K562 (cell line): Measurements from ENCODE around the gene OR4D9. TPM values are rescaled to one million over a fixed set of nuclear protein-coding genes. Genes with fewer than 3 reads are reported as not detected.
A peak's percentile ranks its signal among the peaks of the same experiment; 100 is the strongest.

Source experiments
- CSDE1 ChIP-seq, 2 experiments: fragments of 450-650 bp; IDR thresholded peaks; 2 replicates each; pipeline ENCODE4 v1.6.1; 2016; ENCODE audit warnings: mild to moderate bottlenecking in 1 of 2
- DEAF1 ChIP-seq: fragments of 450-650 bp; formaldehyde crosslinking; IDR thresholded peaks from 2 replicates; pipeline ENCODE4 v1.4.0; 2020; ENCODE audit warnings: mild to moderate bottlenecking, moderate library complexity
- GTF2F1 ChIP-seq: IDR thresholded peaks from 2 replicates; pipeline ENCODE4 v1.6.1; 2011; ENCODE audit warnings: low read depth, low read length, improper control_type of control experiment
- HSF4 ChIP-seq: fragments of 250-450 bp; sonication (Bioruptor Pico); IDR thresholded peaks from 2 replicates; pipeline ENCODE4 v2.1.2; 2022; ENCODE audit warnings: mild to moderate bottlenecking, moderate library complexity, borderline replicate concordance
- KDM1A ChIP-seq, 2 experiments: fragments of 450-650 bp; IDR thresholded peaks; 2 replicates each; pipeline ENCODE4 v1.6.1; 2016; ENCODE audit warnings: mild to moderate bottlenecking in 2 of 2
- MLX ChIP-seq, 2 experiments: fragments of 450-650 bp in 1 of 2; sonication (generic) in 1 of 2; formaldehyde crosslinking; conservative IDR thresholded peaks; 2 replicates each; pipeline versions ENCODE4 v1.4.0 to v1.8.1; 2020 to 2022; ENCODE audit warnings: mild to moderate bottlenecking in 1 of 2, missing genetic modification reagents in 1 of 2
- NFIX ChIP-seq: fragments of 250-450 bp; sonication (Bioruptor Pico); IDR thresholded peaks from 2 replicates; pipeline ENCODE4 v1.4.0; 2020; ENCODE audit warnings: low read depth, mild to moderate bottlenecking, moderate library complexity
- NR2F6 ChIP-seq: fragments of 450-650 bp; formaldehyde crosslinking; IDR thresholded peaks from 2 replicates; pipeline ENCODE4 v1.4.0; 2020; ENCODE audit warnings: mild to moderate bottlenecking
- NUFIP1 ChIP-seq: fragments of 450-650 bp; IDR thresholded peaks from 2 replicates; pipeline ENCODE4 v1.6.1; 2018; ENCODE audit not compliant: partially characterized antibody
- RREB1 ChIP-seq: fragments of 250-450 bp; sonication (Bioruptor Pico); IDR thresholded peaks from 2 replicates; pipeline ENCODE4 v1.4.0; 2020
- SPI1 ChIP-seq: IDR thresholded peaks from 2 replicates; pipeline ENCODE4 v1.6.1; 2011; ENCODE audit warnings: low read depth, low read length, control low read depth, borderline replicate concordance
- ZKSCAN3 ChIP-seq: fragments of 250-450 bp; sonication (Bioruptor Pico); IDR thresholded peaks from 2 replicates; pipeline ENCODE4 v1.4.0; 2020
- ZNF133 ChIP-seq: fragments of 250-450 bp; sonication (Bioruptor Pico); IDR thresholded peaks from 2 replicates; pipeline ENCODE4 v1.4.0; 2020; ENCODE audit warnings: mild to moderate bottlenecking
- ZNF165 ChIP-seq: fragments of 250-450 bp; sonication (Bioruptor Pico); IDR thresholded peaks from 2 replicates; pipeline ENCODE4 v1.4.0; 2020; ENCODE audit warnings: borderline replicate concordance
- ZNF639 ChIP-seq, 2 experiments: fragments of 200-800 bp in 1 of 2; sonication (Bioruptor generic) in 1 of 2; sonication (generic) in 1 of 2; formaldehyde crosslinking in 1 of 2; IDR thresholded peaks in 1 of 2; conservative IDR thresholded peaks in 1 of 2; 2 replicates each; pipeline versions ENCODE4 v1.5.0 to v1.6.1; 2016 to 2020; ENCODE audit warnings: missing compliant biosample characterization in 1 of 2, missing genetic modification characterization in 1 of 2, missing genetic modification reagents in 1 of 2
- ZNF655 ChIP-seq: fragments of 250-450 bp; sonication (Bioruptor Pico); IDR thresholded peaks from 2 replicates; pipeline ENCODE4 v1.5.0; 2021
- ZSCAN29 ChIP-seq: fragments of 450-650 bp; IDR thresholded peaks from 2 replicates; pipeline ENCODE4 v1.6.1; 2017
- polyA plus RNA-seq, 8 experiments: library from polyadenylated mRNA; depleted of rRNA in 4 of 8; stranded (reverse) in 5 of 8; unstranded in 3 of 8; fragments of >200 nt; fragmentation: Nextera tagmentation in 2 of 8; fragmentation: Illumina TruSeq in 1 of 8; extraction: Ambion mirVana in 2 of 8; extraction: Trizol in 1 of 8; gene quantifications; 2 replicates each; pipeline versions ENCODE4 v1.2.1 to v1.2.3, GENCODE V29; 2011 to 2014; ENCODE audit warnings: inconsistent platforms in 1 of 8, missing spikeins in 1 of 8
- total RNA-seq, 7 experiments: library from RNA; depleted of rRNA in 6 of 7; stranded (reverse); fragments of >200 nt in 6 of 7; fragmentation: Illumina TruSeq in 2 of 7; extraction: Trizol in 2 of 7; gene quantifications; 2 replicates each; pipeline versions ENCODE4 v1.2.1 to v1.2.3, GENCODE V29; 2011 to 2021; ENCODE audit warnings: low replicate concordance in 1 of 7

OR4D9 gene
- total and polyA plus RNA-seq, 9 of the 15 experiments (the other 6 are each of a cell fraction or from before 2014, with no cell fraction given) = not detected

GRCh38 chr11:59556115-59556916 is 45.0 kb downstream of the OR4D9 start (continued):
- TF ChIP-seq DEAF1 (CRISPR knock-in tag) = no peak
- TF ChIP-seq SPI1 = no peak
- no peak for TF ChIP-seq ZNF165 (CRISPR knock-in tag)
- TF ChIP-seq ZNF133 (CRISPR knock-in tag) = no peak
- TF ChIP-seq HSF4 (CRISPR knock-in tag) = no peak
- 0 out of 2 replicates have a peak, but pooled peaks have one; percentile 21 for TF ChIP-seq GTF2F1
- TF ChIP-seq ZSCAN29 = peak; percentile 85
- TF ChIP-seq RREB1 (CRISPR knock-in tag) = no peak
- no peak for TF ChIP-seq ZKSCAN3 (CRISPR knock-in tag)
- no peak for TF ChIP-seq MLX (CRISPR knock-in tag; conservative IDR thresholded peaks at IDR 0.05)
- TF ChIP-seq ZNF639 (CRISPR knock-in tag; conservative IDR thresholded peaks at IDR 0.05 in 1 of 2, IDR thresholded peaks at IDR 0.05 in 1 of 2) = peak in 1 of 2 experiments; percentile 25; a peak in 1 of 4 replicates
- no peak for TF ChIP-seq NUFIP1
- TF ChIP-seq CSDE1 (IDR thresholded peaks at IDR 0.05) = peak in 1 of 2 experiments; percentile 78; a peak in 2 of 4 replicates
- TF ChIP-seq NR2F6 = no peak
- TF ChIP-seq NFIX (CRISPR knock-in tag) = no peak
- TF ChIP-seq ZNF655 (CRISPR knock-in tag) = no peak
- peak; percentile 52 to 64 for TF ChIP-seq KDM1A (IDR thresholded peaks at IDR 0.05)
